NCI-H2196 treated with DMSO at 0.1 percent for 48 hours (cell line): ENCODE results near the gene TBCD.
A peak's percentile ranks its signal among the peaks of the same experiment; 100 is the strongest.
"Not testable (repeated sequence)": the region's sequence is repeated elsewhere in the genome, so short reads cannot be mapped to it uniquely, and the experiment has no call there.

Experiments used
- DNase-seq: peaks from one replicate; lab custom pipeline; 2025; ENCODE audit not compliant: unreplicated experiment; lab: John Stamatoyannopoulos, UW

TBCD gene

DNA sequence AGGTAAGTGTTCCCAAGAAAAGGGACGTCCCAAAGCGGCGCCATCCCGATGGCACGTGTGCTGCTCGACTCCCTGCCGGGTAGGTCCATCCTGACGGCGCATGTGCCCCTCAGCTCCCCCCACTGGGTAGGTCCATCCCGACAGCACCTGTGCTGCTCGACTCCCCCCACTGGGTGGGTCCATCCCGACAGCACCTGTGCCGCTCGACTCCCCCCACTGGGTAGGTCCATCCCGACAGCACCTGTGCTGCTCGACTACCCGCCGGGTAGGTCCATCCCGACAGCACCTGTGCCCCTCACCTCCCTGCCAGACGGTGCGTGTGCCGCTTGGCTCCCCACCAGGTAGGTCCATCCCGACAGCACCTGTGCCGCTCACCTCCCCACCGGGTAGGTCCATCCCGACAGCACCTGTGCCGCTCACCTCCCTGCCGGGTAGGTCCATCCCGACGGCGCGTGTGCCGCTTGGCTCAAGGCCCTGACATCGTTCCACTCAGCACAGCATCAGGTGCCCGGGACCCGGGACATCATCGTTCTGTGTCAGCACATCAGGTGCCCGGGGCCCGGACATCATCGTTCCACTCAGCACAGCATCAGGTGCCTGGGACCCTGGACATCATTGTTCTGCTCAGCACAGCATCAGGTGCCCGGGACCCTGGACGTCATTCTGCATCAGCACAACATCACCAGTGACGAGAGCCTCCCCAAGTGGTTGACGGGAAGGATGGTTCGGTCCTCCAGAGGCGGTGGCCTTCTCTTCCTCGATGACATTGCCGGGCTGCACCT is 22.2 kb upstream of the TBCD start:
- DNase-seq, result no peak

DNA sequence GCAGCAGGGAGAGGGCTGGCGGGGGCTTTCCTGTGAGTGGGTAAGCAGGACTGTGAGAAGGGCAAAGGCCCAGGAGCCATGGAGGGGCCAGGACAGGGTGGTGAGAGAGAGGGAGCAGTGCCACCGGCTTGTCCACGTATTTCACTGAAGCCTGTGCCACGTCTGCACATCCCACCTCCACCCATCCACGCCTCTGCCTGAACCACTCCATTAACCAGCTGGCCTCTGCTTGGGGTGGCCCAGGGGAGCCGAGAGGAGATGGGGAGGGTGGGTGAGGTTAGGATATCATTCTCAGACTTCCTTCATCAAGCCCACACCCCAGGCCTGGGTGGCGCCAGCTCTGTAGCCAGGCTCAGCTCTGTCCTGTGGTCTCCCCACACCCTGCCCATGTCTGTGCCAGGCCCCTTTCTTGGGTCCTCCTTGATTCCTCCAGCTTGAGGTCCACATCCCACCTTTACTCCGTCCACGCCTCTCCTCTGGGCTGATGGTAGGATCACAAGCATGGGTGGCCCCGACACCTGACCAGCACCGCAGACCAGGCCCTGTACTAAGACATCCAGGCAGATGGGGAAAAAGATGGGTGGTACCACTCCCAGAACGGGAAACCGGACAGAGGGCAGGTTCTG is 19.6 kb upstream of the TBCD start:
- no peak for DNase-seq

- peak; percentile 84 for DNase-seq
Observed at GRCh38 chr17:82734987-82735866, 16.6 kb upstream of the TBCD start, which contains the start of gene FN3K. TSS of gene FN3K (plus strand) at chr17:82735615. CDS start at chr17:82735637, 22 bp downstream.

DNA sequence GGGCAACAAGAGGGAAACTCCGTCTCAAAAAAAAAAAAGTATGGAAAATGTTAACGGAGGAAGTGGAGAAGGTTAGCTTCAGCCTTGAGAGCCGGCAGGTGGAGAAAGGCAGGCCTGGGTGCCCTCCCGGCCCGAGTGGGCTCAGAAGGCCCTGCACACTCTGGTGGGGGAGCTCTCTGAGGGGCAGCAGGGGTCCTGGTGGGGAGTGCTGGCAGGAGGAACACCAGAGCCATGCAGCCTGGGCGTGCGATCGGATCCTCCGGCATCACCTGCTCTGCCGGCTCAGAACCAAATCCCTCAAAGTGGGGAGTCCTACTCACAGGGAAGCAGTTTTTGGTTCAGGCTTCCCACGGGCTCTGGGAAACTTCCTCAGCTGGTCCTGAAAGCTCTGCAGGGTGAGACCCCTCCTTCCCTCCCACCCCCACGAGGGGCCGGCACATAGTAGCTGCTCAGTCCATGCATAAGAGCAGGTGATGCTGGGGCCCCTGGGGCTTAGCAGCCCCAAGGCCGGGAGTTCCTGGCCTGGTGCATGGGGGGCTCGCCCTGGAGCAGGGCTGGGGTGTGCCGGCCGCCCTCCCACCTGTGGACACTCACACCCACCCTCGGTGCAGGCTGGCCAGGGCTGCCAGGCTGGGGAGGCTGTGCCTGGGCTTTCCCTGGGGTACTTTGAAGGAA is 15.2 kb upstream of the TBCD start:
- DNase-seq, result no peak

GRCh38 chr17:82737967-82738877 is 13.6 kb upstream of the TBCD start:
- DNase-seq, result peak; percentile 89

DNA sequence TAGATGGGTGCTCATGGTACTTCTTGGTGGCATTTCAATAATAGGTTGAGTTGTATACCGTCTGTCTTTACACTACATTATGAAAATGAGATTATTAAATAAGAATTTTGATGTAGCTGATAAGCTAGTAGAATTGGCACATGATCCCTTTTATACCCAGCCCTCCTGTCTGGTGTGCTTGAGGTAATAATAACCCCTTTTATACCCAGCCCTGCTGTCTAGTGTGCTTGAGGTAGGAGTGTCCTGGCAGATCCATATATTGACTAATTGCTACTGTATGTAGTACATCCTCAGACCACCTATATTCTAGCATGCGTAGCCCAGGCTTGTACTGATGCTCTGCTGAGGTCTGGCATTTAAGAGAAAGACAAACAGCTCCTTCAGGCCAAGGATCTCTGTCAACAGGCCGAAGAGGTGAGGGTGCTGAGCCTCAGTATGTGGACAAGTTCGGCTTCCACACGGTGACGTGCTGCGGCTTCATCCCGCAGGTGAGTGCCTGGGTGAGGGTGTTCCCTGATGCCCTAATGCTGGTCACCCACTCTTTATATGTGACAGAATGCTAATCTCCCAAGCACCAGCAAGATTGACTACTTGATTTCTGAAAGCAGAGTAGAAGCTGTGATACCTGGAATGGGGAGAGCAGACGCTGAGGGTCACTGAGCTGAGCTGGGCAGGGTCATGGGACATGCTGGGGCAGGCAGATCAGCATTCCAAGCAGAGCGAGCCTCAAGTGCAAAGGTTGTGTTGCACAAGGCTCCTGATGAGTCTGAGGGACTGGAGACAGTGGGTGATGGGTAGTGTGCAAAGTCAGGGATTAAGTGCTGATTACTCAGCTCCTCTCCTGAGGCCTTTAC is 10.7 kb upstream of the TBCD start:
- DNase-seq, result no peak

DNA sequence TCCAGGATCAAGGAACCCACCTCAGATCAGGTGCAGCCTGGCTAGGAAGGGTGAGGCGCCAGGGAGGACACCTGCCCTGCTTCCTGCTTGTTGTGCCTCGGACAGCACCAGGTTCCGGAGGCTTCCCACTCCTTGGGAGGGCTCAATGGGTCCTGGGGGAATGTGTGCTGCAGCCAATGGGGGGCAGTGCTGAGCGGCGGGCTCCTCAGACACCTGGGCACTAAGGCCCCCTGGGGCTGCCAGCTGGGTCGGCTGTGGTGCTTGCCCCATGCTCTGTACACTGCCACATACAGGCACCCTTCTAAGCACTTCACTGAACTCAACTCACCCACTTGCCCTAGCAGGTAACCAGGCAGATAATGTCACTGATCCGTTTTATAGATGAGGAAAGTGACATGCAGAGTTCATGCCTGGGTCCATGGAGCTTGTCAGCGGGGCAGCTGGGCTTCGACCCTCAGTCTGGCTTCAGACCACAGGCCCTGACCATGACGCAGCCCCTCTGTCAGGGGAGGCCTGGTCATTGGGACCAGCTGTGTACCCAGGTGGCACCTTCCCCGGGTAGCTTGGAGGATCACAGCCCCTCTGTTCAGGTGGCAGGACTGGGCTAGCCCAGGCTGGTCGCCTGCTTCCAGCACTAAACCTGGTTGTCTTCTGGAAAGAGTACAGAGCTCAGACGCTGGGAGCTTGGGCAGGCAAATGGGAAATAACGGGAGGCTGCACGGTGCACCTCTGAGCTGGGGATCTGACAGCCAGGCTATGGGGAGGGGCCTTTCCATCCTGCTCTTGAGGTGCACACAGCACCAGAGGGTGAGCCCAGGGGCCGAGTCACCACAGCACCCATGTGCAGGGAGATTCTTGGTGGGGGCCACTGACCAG is 8.3 kb upstream of the TBCD start:
- no peak for DNase-seq

DNA sequence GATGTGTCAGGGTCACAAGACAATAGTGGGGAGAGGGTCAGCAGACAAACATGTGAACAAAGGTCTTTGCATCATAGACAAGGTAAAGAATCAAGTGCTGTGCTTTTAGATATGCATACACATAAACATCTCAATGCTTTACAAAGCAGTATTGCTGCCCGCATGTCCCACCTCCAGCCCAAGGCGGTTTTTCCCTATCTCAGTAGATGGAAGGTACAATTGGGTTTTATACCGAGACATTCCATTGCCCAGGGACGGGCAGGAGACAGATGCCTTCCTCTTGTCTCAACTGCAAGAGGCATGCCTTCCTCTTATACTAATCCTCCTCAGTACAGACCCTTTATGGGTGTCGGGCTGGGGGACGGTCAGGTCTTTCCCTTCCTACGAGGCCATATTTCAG is 7.1 kb upstream of the TBCD start:
- DNase-seq, result not testable (repeated sequence)

DNA sequence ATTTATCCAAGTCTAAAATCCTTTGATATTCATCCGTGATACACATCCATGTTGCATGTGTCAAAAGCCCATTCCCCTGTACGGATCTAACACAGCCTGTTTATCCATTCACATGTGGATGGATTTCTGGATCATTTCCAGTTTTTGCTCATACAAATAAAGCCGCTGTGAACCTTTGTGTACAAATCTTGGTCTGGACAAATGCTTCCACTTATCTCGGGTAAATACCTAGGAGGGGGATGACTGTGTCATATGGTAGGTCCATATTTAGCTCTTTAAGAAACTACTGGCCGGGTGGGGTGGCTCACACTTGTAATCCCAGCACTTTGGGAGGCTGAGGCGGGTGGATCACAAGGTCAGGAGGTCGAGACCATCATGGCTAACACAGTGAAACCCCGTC is 6.3 kb upstream of the TBCD start:
- no peak for DNase-seq

DNA sequence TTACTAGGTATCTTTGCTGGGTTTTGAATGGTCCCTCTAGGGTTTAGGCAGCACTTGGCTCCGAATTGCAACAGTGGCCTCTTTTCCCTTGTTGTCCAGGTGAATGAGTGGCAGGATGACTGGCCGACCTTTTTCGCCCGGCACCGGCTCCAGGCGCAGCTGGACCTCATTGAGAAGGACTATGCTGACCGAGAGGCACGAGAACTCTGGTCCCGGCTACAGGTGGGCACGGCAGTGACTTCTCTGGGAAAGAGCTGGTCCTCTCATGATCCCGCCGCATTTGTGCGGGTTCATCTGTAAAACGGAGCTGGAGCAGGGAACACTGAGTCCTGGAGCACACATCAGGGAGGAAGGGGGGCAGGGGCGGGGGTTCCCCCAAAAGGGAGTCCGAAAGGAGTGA is 3.1 kb upstream of the TBCD start:
- DNase-seq, result no peak

- DNase-seq, result no peak
Observed at GRCh38 chr17:82750241-82750908, 1.5 kb upstream of the TBCD start.

DNA sequence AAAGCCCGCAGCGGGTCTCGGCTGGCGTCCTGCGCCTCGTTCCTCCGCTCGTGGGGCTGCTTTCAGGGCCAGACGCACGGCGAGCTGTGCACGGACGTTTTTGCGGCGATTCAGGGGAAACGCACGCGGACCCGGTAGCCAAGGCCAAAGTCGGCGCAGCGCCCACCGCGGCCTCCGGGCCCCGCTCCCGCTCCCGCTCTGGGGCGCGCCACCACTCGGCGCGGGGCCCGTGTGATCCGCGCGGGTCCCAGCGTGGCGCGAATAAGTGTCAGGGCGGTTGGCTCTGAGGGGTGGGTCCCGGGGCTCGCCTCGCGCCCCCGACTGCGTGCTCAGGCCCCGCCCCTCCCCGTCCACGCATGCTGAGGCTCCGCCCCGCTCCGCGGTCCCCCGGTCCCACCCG is 694 bp upstream of the TBCD start:
- no peak for DNase-seq

DNA sequence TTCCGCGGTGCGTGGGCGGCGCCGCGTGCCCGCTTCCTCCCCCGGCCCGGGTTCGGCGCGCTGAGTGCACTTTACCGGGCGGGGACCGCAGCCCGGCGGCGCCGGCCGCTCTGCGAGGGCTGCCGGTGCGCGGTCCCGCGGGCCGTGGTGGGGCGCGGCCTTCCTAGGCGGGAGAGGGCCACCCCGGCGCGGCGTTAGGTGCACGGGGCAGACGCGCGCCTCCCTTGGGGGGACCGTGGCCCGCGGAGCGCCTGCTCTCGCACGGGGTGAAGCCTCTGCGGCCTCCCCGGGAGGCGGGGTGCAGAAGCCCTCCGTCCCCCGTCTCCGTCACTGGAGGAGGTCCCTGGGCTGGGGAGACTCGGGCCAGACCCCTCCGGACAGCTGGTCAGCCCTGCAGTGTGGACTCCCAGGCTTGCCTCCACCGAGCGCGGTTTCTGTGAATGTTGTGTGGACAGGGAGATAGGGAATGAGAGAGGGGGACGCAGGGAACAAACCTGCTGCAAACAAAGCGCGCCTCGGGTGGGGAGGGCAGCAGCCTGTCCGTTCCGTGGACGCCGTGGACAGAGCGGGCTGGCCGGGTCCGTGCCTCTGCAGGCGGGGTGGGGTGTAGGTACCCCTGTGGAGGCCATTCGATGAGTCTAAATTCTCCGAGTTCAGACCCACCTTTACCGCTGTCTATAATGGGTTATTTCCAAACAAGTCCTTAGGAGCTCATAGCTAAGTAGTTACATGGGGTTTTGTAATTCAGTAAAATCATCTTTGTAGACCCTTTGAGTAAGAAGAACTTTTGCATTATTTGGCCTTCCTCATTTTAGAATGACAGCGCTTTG is 721 bp downstream of the TBCD start:
- DNase-seq, result no peak

GRCh38 chr17:82753201-82753464 is 1.3 kb downstream of the TBCD start:
- DNase-seq, result no peak

DNA sequence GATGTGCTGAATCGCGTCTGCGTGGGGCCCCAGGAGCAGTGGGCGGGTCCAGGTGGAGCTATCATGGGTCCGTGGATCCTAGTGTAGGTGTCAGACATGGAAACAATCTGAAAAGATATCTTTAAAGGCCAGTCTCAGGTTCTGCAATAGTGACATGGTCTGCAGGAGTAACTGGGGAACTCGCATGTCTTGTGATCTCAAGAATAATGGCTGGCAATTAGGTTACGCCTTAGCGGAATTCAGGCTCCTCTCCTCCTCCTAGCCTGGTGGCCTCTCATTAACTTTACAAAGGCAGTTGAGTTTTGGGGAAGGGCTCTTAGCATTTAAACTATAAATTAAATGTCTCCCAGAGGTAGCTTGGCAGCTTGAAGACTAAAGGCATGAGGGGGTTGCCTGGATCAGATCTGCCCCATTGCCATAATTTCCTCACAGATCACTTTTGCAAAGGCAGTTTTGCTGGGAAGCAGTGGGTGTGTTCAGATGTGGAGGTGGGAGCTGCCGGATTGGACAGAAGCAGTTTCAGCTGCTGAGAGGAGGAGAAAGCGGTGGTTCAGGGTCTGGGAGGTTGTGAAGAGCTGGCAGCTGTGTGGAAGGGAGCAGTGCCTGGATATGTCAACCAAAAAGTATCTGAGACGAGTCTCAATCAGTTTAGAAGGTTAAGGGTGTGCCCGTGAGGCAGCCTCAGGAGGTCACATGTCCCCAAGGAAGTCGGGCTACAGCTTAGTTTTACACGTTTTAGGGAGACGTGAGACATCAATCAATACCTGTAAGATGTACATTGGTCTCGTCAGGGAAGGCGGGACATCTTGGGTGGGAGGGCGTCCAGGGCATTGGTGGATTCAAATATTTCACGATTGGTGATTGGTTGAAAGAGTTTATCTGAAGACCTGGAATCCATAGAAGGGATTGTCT is 2.7 kb downstream of the TBCD start:
- peak; percentile 92 for DNase-seq

DNA sequence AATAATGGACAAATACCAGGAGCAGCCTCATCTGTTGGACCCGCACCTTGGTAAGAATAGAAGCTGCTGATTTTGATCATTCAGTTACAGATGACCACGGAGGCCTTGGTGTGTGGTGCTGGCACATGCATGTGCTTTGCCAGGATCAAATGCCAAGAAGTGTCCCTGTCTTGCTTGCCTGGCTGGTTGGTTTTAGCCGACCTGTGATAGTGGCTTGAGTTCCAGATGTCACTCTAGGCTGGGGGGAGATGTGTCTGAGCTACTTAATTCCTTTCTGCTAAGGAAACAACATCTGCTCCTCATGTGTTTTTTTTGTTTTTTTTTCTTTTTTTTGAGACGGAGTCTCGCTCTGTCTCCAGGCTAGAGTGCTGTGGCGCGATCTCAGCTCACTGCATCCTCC is 4.3 kb downstream of the TBCD start:
- DNase-seq, result no peak
